Brain microvascular endothelial cell (primary cell): Measurements from ENCODE around the gene MAD1L1.

ENCODE experiments used
- DNase-seq: peaks from one replicate; pipeline ENCODE4 v3.0.0-alpha.2; 2020
- H3K27ac ChIP-seq: fragments of 250-450 bp; sonication (Bioruptor Pico); 2 replicates; pipeline ENCODE4 v1.5.1; 2020; ENCODE audit warnings: mild to moderate bottlenecking, moderate library complexity
- H3K27me3 ChIP-seq: fragments of 250-450 bp; sonication (Bioruptor Pico); replicated peaks from 2 replicates; pipeline ENCODE4 v1.5.1; 2020; ENCODE audit warnings: mild to moderate bottlenecking
- H3K36me3 ChIP-seq: fragments of 250-450 bp; sonication (Bioruptor Pico); replicated peaks from 2 replicates; pipeline ENCODE4 v1.5.1; 2020; ENCODE audit warnings: mild to moderate bottlenecking
- H3K4me3 ChIP-seq: 2 replicates; pipeline ENCODE4 v1.5.1; 2011; ENCODE audit warnings: low read depth, mild to moderate bottlenecking, control low read depth, low read length, moderate library complexity
- in situ Hi-C: cut with HindIII; loops from 2 replicates; pipeline ENCODE4 v1.10.0; 2017; ENCODE audit warnings: low sequenced_read_pairs, low pct_ligation_motif_present
- TF ChIP-seq, protein P1 (sequence below): IDR thresholded peaks from 2 replicates; pipeline ENCODE4 v1.5.1; 2011; ENCODE audit warnings: low read depth, mild to moderate bottlenecking, moderate library complexity, low read length, control low read depth, inconsistent platforms; ENCODE audit errors: missing control alignments

Gene MAD1L1

DNA sequence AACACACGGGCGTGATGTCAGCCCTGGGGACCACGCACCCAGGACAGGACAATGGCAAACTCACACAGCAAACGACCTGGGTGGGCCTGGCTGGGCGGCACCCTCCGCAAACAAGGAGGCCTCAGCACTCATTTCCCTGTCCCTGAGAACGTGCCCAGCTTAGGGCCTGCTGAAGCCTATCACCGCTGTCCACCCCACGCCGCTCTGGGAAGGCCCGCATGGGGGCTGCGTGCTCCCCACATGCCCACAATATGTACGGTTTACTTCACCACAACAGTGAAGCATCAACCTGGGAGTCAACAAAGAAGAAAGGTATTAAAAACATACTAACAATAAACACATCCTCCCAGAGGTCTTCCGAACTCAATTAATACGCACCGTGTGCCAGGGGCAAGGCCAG is 12.2 kb downstream of the MAD1L1 start:
- no peak for DNase-seq
- Histone ChIP-seq H3K27me3 (no peaks in the 10 kb centered on the region), H3K27ac (no peak overlapping the region), H3K4me3 (no peak overlapping the region), H3K36me3 (peaks cover 30% of the 10 kb centered on the region)
- TF ChIP-seq, protein P1, sequence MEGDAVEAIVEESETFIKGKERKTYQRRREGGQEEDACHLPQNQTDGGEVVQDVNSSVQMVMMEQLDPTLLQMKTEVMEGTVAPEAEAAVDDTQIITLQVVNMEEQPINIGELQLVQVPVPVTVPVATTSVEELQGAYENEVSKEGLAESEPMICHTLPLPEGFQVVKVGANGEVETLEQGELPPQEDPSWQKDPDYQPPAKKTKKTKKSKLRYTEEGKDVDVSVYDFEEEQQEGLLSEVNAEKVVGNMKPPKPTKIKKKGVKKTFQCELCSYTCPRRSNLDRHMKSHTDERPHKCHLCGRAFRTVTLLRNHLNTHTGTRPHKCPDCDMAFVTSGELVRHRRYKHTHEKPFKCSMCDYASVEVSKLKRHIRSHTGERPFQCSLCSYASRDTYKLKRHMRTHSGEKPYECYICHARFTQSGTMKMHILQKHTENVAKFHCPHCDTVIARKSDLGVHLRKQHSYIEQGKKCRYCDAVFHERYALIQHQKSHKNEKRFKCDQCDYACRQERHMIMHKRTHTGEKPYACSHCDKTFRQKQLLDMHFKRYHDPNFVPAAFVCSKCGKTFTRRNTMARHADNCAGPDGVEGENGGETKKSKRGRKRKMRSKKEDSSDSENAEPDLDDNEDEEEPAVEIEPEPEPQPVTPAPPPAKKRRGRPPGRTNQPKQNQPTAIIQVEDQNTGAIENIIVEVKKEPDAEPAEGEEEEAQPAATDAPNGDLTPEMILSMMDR = no peak
- in situ Hi-C loops = no loop called here

DNA sequence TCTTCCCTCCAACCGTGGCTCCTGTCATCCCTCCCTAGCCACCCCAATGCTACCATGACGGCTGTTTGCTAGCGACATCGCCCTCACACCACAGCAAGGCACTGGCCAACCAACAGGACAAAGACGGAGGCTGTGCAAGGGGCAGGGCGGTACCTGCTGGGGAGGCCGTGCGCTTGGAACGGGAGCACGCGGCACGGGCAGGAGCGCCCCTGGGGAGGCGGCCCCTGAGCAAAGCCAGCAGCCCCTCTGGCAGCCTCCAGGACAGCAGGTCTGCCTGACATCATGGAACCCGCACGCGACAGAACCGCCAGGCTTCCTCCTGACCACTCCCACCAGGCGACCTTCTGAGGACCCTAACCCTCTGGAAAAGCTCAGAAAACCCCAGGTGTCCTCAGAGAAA is 12.7 kb downstream of the MAD1L1 start:
- TF ChIP-seq, protein P1 = no peak
- no peak for DNase-seq
- no peak overlapping the region for H3K27ac ChIP-seq
- in situ Hi-C loops = no loop called here
- H3K4me3 ChIP-seq = no peak overlapping the region
- peaks cover 34% of the 10 kb centered on the region for H3K36me3 ChIP-seq
- H3K27me3 ChIP-seq = no peaks in the 10 kb centered on the region

DNA sequence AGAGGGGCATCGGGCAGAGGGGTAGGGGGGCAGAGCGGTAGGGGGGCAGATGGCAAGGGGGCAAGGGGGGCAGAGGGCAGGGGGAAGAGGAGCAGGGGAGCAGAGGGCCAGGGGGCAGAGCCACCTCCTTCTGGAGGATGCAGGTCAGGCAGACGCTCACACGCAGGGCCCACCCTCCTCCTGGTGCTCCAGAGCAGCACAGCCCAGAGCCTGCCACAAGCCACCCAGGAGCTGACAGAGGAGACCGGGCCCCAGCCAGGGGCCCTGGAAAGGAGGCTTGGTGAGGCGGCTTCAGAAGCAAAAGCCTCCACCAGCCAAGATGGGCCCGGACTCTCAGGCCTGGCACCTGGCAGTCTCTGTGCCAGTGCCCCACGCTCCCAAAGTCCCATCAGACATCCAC is 13.1 kb downstream of the MAD1L1 start:
- Histone ChIP-seq H3K27me3 (no peaks in the 10 kb centered on the region), H3K4me3 (no peak overlapping the region), H3K36me3 (peaks cover 34% of the 10 kb centered on the region), H3K27ac (no peak overlapping the region)
- TF ChIP-seq, protein P1 = no peak
- no peak for DNase-seq
- in situ Hi-C loops = no loop called here

DNA sequence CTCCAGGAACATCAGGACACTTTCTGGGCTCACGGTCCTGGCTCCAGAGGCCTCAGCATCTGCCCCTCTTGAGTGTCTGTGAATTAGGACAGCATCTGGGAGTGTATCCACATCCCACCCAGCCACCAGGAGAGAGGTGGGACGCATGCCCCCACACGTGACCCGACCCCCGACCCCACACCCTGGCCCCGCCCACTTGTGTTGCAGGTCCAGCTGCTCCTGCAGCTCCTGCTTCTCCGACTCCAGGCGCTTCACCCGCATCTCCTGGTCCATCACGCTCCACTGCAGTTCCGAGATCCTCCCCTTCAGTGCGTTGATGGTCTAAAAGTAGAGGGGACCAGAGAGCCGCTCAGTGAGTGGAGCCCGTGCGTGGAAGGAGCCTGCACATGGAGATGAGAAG is 13.6 kb downstream of the MAD1L1 start:
- peaks cover 39% of the 10 kb centered on the region for H3K36me3 ChIP-seq
- TF ChIP-seq, protein P1 = no peak

DNA sequence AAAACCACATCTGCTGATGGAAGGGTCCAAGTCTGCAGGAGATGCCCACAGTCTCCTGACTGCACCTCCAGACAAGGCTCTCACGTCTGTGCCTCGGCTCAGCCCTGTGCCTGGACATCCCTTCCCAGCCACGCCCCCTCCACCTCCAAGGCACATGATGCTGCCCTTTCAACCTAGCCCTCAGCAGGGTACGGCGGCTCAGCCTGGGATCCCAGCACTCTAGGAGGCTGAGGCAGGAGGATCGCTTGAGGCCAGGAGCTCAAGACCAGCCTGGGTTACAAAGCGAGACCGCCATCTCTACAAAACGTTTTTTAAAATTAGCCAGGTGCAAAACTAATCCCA is 14.3 kb downstream of the MAD1L1 start:
- H3K36me3 ChIP-seq = peaks cover 40% of the 10 kb centered on the region
- in situ Hi-C loops = no loop called here
- H3K27ac ChIP-seq = no peak overlapping the region
- no peaks in the 10 kb centered on the region for H3K27me3 ChIP-seq
- no peak for DNase-seq
- TF ChIP-seq, protein P1 = no peak
- H3K4me3 ChIP-seq = no peak overlapping the region

More for the DNA sequence above, 13.6 kb downstream of the MAD1L1 start:
- Histone ChIP-seq H3K4me3 (no peak overlapping the region), H3K27ac (no peak overlapping the region), H3K27me3 (no peaks in the 10 kb centered on the region)
- in situ Hi-C loops = no loop called here
- DNase-seq = no peak

DNA sequence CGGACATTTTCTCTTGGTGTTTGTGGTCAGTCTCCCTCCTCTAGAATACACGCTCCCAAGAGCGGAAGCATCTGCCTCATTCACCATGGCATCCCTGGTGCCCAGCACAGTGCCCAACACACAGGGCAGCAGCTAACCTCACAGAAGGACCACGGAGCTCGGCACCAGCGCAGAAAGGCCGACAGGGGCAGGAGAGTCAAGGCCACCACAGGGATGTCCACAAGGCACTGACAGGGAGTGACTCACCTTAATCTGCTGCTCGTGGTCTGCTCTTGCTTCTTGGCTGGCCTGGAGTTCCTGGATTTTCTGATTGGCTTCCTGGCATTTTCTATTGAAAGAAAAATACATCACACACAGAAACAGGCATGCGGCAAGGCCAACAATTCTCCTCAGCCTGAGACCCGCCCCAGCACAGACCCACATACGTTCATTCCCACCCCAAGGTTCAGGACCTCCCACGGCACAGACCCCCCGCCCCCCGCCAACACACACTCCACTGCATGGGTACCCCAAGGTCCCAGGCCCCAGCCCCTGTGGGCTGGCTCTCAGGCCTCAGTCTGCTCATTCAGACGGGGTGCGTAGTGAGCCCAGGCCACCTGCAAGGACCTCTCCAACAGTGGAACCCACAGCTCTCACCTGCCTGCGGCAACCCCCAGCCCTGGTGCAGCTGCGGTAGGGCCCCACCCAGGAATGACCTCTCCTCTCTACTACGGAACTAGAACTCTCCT is 14.9 kb downstream of the MAD1L1 start:
- Histone ChIP-seq H3K27ac (no peak overlapping the region), H3K36me3 (peaks cover 44% of the 10 kb centered on the region), H3K27me3 (no peaks in the 10 kb centered on the region), H3K4me3 (no peak overlapping the region)
- in situ Hi-C loops = no loop called here
- TF ChIP-seq, protein P1 = no peak
- no peak for DNase-seq
